Nephron (organoid): ENCODE data around the gene FECH.

ENCODE experiments used
- H3K27ac Mint-ChIP-seq, 3 experiments: 2 replicates each; pipeline ENCODE4 v1.8.0; 2020; ENCODE audit warnings: mixed read lengths in 3 of 3, mild to moderate bottlenecking in 2 of 3, moderate library complexity in 1 of 3
- H3K27me3 Mint-ChIP-seq: 2 replicates; pipeline ENCODE4 v1.8.0; 2021; ENCODE audit warnings: low read depth, mild to moderate bottlenecking, moderate library complexity, mixed read lengths
- H3K36me3 Mint-ChIP-seq: 2 replicates; pipeline ENCODE4 v1.8.0; 2020; ENCODE audit warnings: low read depth, mixed read lengths
- H3K4me1 Mint-ChIP-seq: 2 replicates; pipeline ENCODE4 v1.8.0; 2020; ENCODE audit warnings: mixed read lengths
- H3K4me3 Mint-ChIP-seq, 3 experiments: 2 replicates each; pipeline ENCODE4 v1.8.0; 2020; ENCODE audit warnings: mild to moderate bottlenecking in 3 of 3, mixed read lengths in 3 of 3, moderate library complexity in 2 of 3
- H3K9me3 Mint-ChIP-seq: 2 replicates; pipeline ENCODE4 v1.8.0; 2020; ENCODE audit warnings: mixed read lengths
- CTCF ChIP-seq, 3 experiments: fragments of 200-600 bp; sonication (generic); IDR thresholded peaks; one replicate each; pipeline ENCODE4 v1.5.0; 2021; ENCODE audit warnings: antibody characterized with exemption in 3 of 3; ENCODE audit not compliant: unreplicated experiment in 3 of 3

FECH gene

GRCh38 chr18:57519668-57520424 lies 66.7 kb downstream of the FECH start:
- H3K27ac Mint-ChIP-seq: no peak overlapping the region
- peaks cover 4% of the 10 kb centered on the region for H3K27me3 Mint-ChIP-seq
- TF ChIP-seq CTCF (IDR thresholded peaks at IDR 0.05; ENCODE audit: unreplicated experiment in 3 of 3): no peak
- H3K4me1 Mint-ChIP-seq: no peaks in the 10 kb centered on the region
- H3K36me3 Mint-ChIP-seq: no peaks in the 10 kb centered on the region
- peaks cover 4% of the 10 kb centered on the region for H3K9me3 Mint-ChIP-seq
- H3K4me3 Mint-ChIP-seq: no peak overlapping the region

GRCh38 chr18:57518533-57518932 lies 68.0 kb downstream of the FECH start:
- H3K27me3 Mint-ChIP-seq: peaks cover 5% of the 10 kb centered on the region
- H3K27ac Mint-ChIP-seq: no peak overlapping the region
- no peak overlapping the region for H3K4me3 Mint-ChIP-seq
- H3K9me3 Mint-ChIP-seq: no peaks in the 10 kb centered on the region
- H3K4me1 Mint-ChIP-seq: no peaks in the 10 kb centered on the region
- TF ChIP-seq CTCF (IDR thresholded peaks at IDR 0.05; ENCODE audit: unreplicated experiment in 3 of 3): no peak
- no peaks in the 10 kb centered on the region for H3K36me3 Mint-ChIP-seq

- Mint-ChIP-seq H3K27ac (no peak overlapping the region), H3K4me1 (no peaks in the 10 kb centered on the region), H3K36me3 (no peaks in the 10 kb centered on the region), H3K27me3 (peaks cover 6% of the 10 kb centered on the region), H3K9me3 (no peaks in the 10 kb centered on the region), H3K4me3 (no peak overlapping the region)
- no peak for TF ChIP-seq CTCF (IDR thresholded peaks at IDR 0.05; ENCODE audit: unreplicated experiment in 3 of 3)
Observed at GRCh38 chr18:57516056-57516455, 70.4 kb downstream of the FECH start.

- H3K9me3 Mint-ChIP-seq: no peaks in the 10 kb centered on the region
- peaks cover 22% of the 10 kb centered on the region for H3K27me3 Mint-ChIP-seq
- no peaks in the 10 kb centered on the region for H3K36me3 Mint-ChIP-seq
- TF ChIP-seq CTCF (IDR thresholded peaks at IDR 0.05; ENCODE audit: unreplicated experiment in 3 of 3): no peak
- H3K27ac Mint-ChIP-seq: no peak overlapping the region
- no peak overlapping the region for H3K4me3 Mint-ChIP-seq
- no peaks in the 10 kb centered on the region for H3K4me1 Mint-ChIP-seq
Observed at GRCh38 chr18:57505231-57505630, 81.3 kb downstream of the FECH start.

GRCh38 chr18:57502624-57503023 lies 83.9 kb downstream of the FECH start:
- Mint-ChIP-seq H3K27ac (no peak overlapping the region), H3K4me1 (no peaks in the 10 kb centered on the region), H3K27me3 (peaks cover 21% of the 10 kb centered on the region), H3K36me3 (no peaks in the 10 kb centered on the region), H3K4me3 (no peak overlapping the region), H3K9me3 (no peaks in the 10 kb centered on the region)
- no peak for TF ChIP-seq CTCF (IDR thresholded peaks at IDR 0.05; ENCODE audit: unreplicated experiment in 3 of 3)

GRCh38 chr18:57498682-57499256 lies 87.7 kb downstream of the FECH start:
- no peaks in the 10 kb centered on the region for H3K36me3 Mint-ChIP-seq
- H3K4me3 Mint-ChIP-seq: no peak overlapping the region
- no peak for TF ChIP-seq CTCF (IDR thresholded peaks at IDR 0.05; ENCODE audit: unreplicated experiment in 3 of 3)
- no peaks in the 10 kb centered on the region for H3K4me1 Mint-ChIP-seq
- H3K27ac Mint-ChIP-seq: no peak overlapping the region
- H3K9me3 Mint-ChIP-seq: peaks cover 3% of the 10 kb centered on the region
- H3K27me3 Mint-ChIP-seq: peaks cover 4% of the 10 kb centered on the region
